ENCODE measurements around the gene MAMDC4.

DNA sequence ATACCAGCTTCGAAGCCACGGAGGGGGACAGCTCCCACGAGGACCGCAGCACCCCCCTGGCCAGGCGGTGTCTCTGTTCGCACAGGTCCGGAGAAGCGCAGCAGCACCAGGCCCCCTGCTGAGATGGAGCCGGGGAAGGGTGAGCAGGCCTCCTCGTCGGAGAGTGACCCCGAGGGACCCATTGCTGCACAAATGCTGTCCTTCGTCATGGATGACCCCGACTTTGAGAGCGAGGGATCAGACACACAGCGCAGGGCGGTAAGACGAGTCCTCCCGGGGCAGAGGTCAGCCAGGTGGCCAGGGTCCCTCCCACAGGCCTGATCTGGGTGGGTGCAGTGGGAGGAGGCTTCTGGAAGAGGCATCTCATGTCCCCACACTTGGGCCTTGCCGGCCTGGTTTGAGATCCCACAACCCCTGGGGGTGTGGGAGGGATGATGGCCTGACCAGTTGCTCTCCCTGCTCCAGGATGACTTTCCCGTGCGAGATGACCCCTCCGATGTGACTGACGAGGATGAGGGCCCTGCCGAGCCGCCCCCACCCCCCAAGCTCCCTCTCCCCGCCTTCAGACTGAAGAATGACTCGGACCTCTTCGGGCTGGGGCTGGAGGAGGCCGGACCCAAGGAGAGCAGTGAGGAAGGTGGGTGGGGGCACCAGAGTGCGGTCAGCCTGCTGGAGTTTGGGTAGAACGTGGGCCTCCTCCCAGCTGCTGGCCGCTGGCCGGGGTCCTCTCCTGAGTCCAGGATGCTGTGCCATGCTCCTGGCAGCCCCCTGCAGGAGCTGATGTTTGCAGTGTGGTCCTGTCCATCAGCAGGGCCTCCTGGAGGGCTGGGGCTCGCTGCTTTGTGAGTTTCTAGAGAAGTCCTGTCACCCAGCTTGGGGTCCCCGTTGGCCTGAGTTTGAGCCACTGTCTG lies 12.7 kb upstream of the MAMDC4 start:
- TF ChIP-seq HDGF (IDR thresholded peaks at IDR 0.05; ENCODE audit: borderline replicate concordance) (no peak), BHLHE40 (IDR thresholded peaks at IDR 0.05; ENCODE audit: borderline replicate concordance) (no peak), ZNF384 (IDR thresholded peaks at IDR 0.05) (no peak), SUZ12 (IDR thresholded peaks at IDR 0.05) (no peak)
